Endothelial cell of umbilical vein (primary cell): ENCODE results near the gene AFG3L2. TPM values are rescaled to one million over a fixed set of nuclear protein-coding genes. Genes with fewer than 3 reads are reported as not detected.

Experiments used
- BruUV-seq: library from RNA; stranded (reverse); fragments of 400-500 nt; replicated peaks from 2 replicates; lab custom pipeline; 2021; lab: Mats Ljungman, UMichigan
- CTCF ChIA-PET: fragments of 300-600, 350-600 bp; sonication (Branson Sonifier 250); formaldehyde crosslinking; loops from one replicate; lab custom pipeline; 2021; ENCODE audit warnings: antibody characterized with exemption, inconsistent platforms; lab: Charles Lee
- POLR2A ChIA-PET: fragments of 300-600, 350-600 bp; sonication (Branson Sonifier 250); formaldehyde crosslinking; loops from one replicate; lab custom pipeline; 2021; ENCODE audit warnings: antibody characterized with exemption, inconsistent platforms; lab: Charles Lee
- DNase-seq: peaks from one replicate; pipeline ENCODE4 v3.0.0-alpha.2; 2011; ENCODE audit warnings: low read depth, low spot score
- FAIRE-seq: peaks from 2 replicates; lab custom pipeline; 2011; peaks lifted over from hg19 to GRCh38; lab: Jason Lieb, UNC
- H2AFZ ChIP-seq: 2 replicates; pipeline ENCODE4 v1.6.0; 2012; ENCODE audit warnings: low read depth, low read length, control low read depth, inconsistent platforms
- H3K27ac ChIP-seq: 2 replicates; pipeline ENCODE4 v1.5.1; 2011; ENCODE audit warnings: low read depth, mild to moderate bottlenecking, control low read depth, low read length, moderate library complexity; ENCODE audit not compliant: insufficient read depth
- H3K27me3 ChIP-seq, 2 experiments: 2 replicates each; pipeline versions ENCODE4 v1.6.0 to v1.6.1; 2011; ENCODE audit warnings: low read length in 2 of 2, mixed read lengths in 1 of 2; ENCODE audit not compliant: control insufficient read depth in 2 of 2, insufficient read depth in 2 of 2
- H3K36me3 ChIP-seq, 2 experiments: 2 replicates in 1 of 2; 3 replicates in 1 of 2; pipeline ENCODE4 v1.5.1; 2011; ENCODE audit warnings: low read length in 2 of 2, mild to moderate bottlenecking in 1 of 2, moderate library complexity in 1 of 2; ENCODE audit not compliant: control insufficient read depth in 2 of 2, insufficient read depth in 2 of 2; ENCODE audit errors: extremely low read depth in 1 of 2
- H3K4me1 ChIP-seq: 3 replicates; pipeline ENCODE4 v1.5.1; 2011; ENCODE audit warnings: mild to moderate bottlenecking, low read length; ENCODE audit not compliant: control insufficient read depth, insufficient read depth; ENCODE audit errors: extremely low read depth
- H3K4me2 ChIP-seq: 2 replicates; pipeline ENCODE4 v1.6.1; 2011; ENCODE audit warnings: low read length, control low read depth, mixed read lengths; ENCODE audit not compliant: insufficient read depth
- H3K4me3 ChIP-seq, 3 experiments: fragments of 200-600 bp in 1 of 3; sonication (generic), shearing (Covaris generic) in 1 of 3; replicated peaks in 1 of 3; 2 replicates each; pipeline ENCODE4 v1.5.1; 2011 to 2016; ENCODE audit warnings: control low read depth in 3 of 3, low read length in 3 of 3, mild to moderate bottlenecking in 2 of 3, inconsistent platforms in 1 of 3, low read depth in 1 of 3, moderate library complexity in 1 of 3; ENCODE audit not compliant: insufficient read depth in 1 of 3
- H3K79me2 ChIP-seq: 2 replicates; pipeline ENCODE4 v1.6.0; 2012; ENCODE audit warnings: low read length, inconsistent platforms; ENCODE audit not compliant: control insufficient read depth, insufficient read depth
- H3K9ac ChIP-seq: replicated peaks from 2 replicates; pipeline ENCODE3; 2011; ENCODE audit warnings: low read length, control low read depth; ENCODE audit not compliant: insufficient read depth; ENCODE audit errors: extremely low read depth
- H3K9me1 ChIP-seq: replicated peaks from 3 replicates; pipeline ENCODE4 v1.6.0; 2011; ENCODE audit warnings: mild to moderate bottlenecking, low read length; ENCODE audit not compliant: control insufficient read depth, insufficient read depth; ENCODE audit errors: extremely low read depth
- H3K9me3 ChIP-seq: replicated peaks from 2 replicates; pipeline ENCODE4 v1.5.1; 2012; ENCODE audit warnings: low read length, inconsistent platforms; ENCODE audit not compliant: control insufficient read depth, insufficient read depth
- H4K20me1 ChIP-seq: replicated peaks from 2 replicates; pipeline ENCODE3; 2011; ENCODE audit warnings: mild to moderate bottlenecking, low read length; ENCODE audit not compliant: control insufficient read depth, insufficient read depth; ENCODE audit errors: extremely low read depth
- EZH2 ChIP-seq: IDR thresholded peaks from 2 replicates; pipeline ENCODE4 v1.6.1; 2012; ENCODE audit warnings: borderline replicate concordance, low read depth, mild to moderate bottlenecking, moderate library complexity, low read length, inconsistent platforms; ENCODE audit not compliant: severe bottlenecking
- FOS ChIP-seq: IDR thresholded peaks from 2 replicates; pipeline ENCODE4 v1.6.1; 2011; ENCODE audit warnings: mild to moderate bottlenecking, low read length, moderate library complexity, borderline replicate concordance; ENCODE audit not compliant: insufficient read depth
- GATA2 ChIP-seq: IDR thresholded peaks from 2 replicates; pipeline ENCODE4 v1.7.0; 2011; ENCODE audit warnings: low read depth, mild to moderate bottlenecking, moderate library complexity, mixed read lengths, low read length; ENCODE audit not compliant: insufficient read length, insufficient read depth
- MYC ChIP-seq: IDR thresholded peaks from one replicate; pipeline ENCODE4 v1.6.1; 2011; ENCODE audit warnings: mild to moderate bottlenecking, low read depth, low read length
- POLR2A ChIP-seq: IDR thresholded peaks from 2 replicates; pipeline ENCODE4 v1.6.1; 2012; ENCODE audit warnings: low read depth, mild to moderate bottlenecking, control low read depth, low read length
- POLR2AphosphoS5 ChIP-seq: IDR thresholded peaks from 2 replicates; pipeline ENCODE4 v1.6.1; 2012; ENCODE audit warnings: low read depth, mild to moderate bottlenecking, control low read depth, low read length, moderate library complexity; ENCODE audit not compliant: insufficient read depth
- dilution Hi-C: fragments of 300-500 bp; cut with MboI; formaldehyde crosslinking; loops from one replicate; pipeline ENCODE4 v1.15.0; 2019; ENCODE audit warnings: low sequenced_read_pairs; ENCODE audit not compliant: extremely low pct_ligation_motif_present
- intact Hi-C: fragments of 100-400 bp; cut with micrococcal nuclease; formaldehyde crosslinking; loops from one replicate; pipeline ENCODE4 v1.10.0; 2022
- polyA plus RNA-seq, 4 experiments: library from polyadenylated mRNA; depleted of rRNA in 3 of 4; stranded (reverse) in 3 of 4; unstranded in 1 of 4; fragments of >200 nt; gene quantifications; 2 replicates each; pipeline versions ENCODE4 v1.2.1 to v1.2.3, GENCODE V29; 2011 to 2012; ENCODE audit warnings: missing spikeins in 1 of 4
- total RNA-seq: library from RNA; stranded (reverse); gene quantifications from 2 replicates; pipeline ENCODE4 v1.2.3, GENCODE V29; 2021
- TF ChIP-seq, protein P1 (sequence below): IDR thresholded peaks from 2 replicates; pipeline ENCODE4 v1.6.1; 2011; ENCODE audit not compliant: insufficient read depth, insufficient read length
- TF ChIP-seq, protein P2 (sequence below), 2 donors: IDR thresholded peaks; 1 replicate in 1 of 2; 2 replicates in 1 of 2; pipeline ENCODE4 v1.5.1; 2011; ENCODE audit warnings: low read length in 2 of 2, mild to moderate bottlenecking in 2 of 2, moderate library complexity in 2 of 2, control low read depth in 1 of 2, inconsistent platforms in 1 of 2, low read depth in 1 of 2; ENCODE audit not compliant: insufficient read depth in 1 of 2; ENCODE audit errors: extremely low read depth in 1 of 2

Gene AFG3L2
- total and polyA plus RNA-seq, 2 donors (not counting 3 experiments of a cell fraction or from before 2014, with no cell fraction given), result 19.3 to 42.4 TPM

DNA sequence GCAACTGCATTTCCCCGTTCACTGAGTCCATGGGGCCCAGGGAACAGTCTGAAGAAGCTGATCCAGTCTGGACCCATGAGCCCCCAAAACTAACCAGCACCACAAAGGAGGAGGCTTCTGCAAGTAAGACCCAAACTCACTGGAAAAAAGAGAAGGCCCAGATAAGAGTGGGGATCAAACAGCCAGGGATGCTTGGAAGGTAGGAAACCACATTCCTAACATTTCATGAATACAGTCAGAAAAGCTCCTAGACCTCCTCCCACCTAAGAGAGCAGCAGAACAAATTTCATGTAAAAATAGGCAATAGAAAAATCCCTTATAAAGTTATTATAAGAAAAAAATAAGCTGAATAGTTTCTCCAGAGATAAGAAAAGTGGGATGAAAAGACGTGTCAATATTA, 38.6 kb downstream of the AFG3L2 start:
- Histone ChIP-seq H4K20me1 (no peaks in the 10 kb centered on the region), H3K4me2 (no peak overlapping the region)
- no peak for FAIRE-seq

DNA sequence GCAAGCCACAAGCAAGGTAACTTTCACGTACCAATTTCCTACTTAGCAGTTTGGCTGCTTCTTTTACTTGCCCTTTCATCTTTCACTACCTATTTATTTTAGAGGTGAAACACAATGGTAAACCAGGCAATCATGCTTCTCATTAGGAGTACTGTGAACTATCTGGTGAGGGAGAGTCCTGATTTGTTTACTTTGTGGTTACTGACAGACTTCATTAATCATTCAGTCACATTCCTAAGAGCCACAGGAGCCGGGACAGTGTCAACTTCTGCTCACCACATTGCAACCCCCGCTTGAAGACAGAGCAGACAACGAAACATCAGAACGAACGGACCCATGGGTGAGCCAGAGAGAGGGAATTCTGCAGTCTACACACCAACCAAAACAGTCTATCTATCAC, 40.1 kb downstream of the AFG3L2 start:
- dilution Hi-C loops, result no loop called here

More for the DNA sequence above, 38.6 kb downstream of the AFG3L2 start:
- Histone ChIP-seq H3K36me3 (peaks cover 0 to 14% of the 10 kb centered on the region in 2 experiments), H3K79me2 (no peaks in the 10 kb centered on the region), H3K9me3 (no peaks in the 10 kb centered on the region), H2AFZ (no peak overlapping the region), H3K4me3 (no peak overlapping the region), H3K27me3 (no peaks in the 10 kb centered on the region), H3K27ac (no peak overlapping the region), H3K4me1 (peaks cover 6% of the 10 kb centered on the region), H3K9ac (no peak overlapping the region), H3K9me1 (no peaks in the 10 kb centered on the region)
- no peak for DNase-seq
- BruUV-seq, result no TSS peak
- intact Hi-C loops (no loop called here), dilution Hi-C loops (no loop called here)
- no peak for TF ChIP-seq MYC
- no peak for TF ChIP-seq EZH2
- no peak for TF ChIP-seq POLR2A
- ChIA-PET CTCF (interaction anchor here (0.6 to 4.9 kb wide), 3 partner anchors 10 to 54 kb away, joined by 3 to 27 read pairs (median 3); no protein-coding TSS in a partner anchor), POLR2A (no interaction called here)

More for the DNA sequence above, 40.1 kb downstream of the AFG3L2 start:
- intact Hi-C loops, result no loop called here
- FAIRE-seq (peak; percentile 31), DNase-seq (no peak)
- H3K9ac ChIP-seq, result no peak overlapping the region
- H4K20me1 ChIP-seq, result no peaks in the 10 kb centered on the region
- CTCF ChIA-PET, result interaction anchor here (1.4 kb wide), 1 partner anchor 9 kb away, joined by 7 read pairs; no protein-coding TSS in a partner anchor
- H3K9me3 ChIP-seq, result no peaks in the 10 kb centered on the region
- no peak overlapping the region for H3K4me3 ChIP-seq
- POLR2A ChIA-PET, result no interaction called here
- peaks cover 6% of the 10 kb centered on the region for H3K4me1 ChIP-seq
- H3K36me3 ChIP-seq, result peaks cover 0 to 12% of the 10 kb centered on the region in 2 experiments
- H3K4me2 ChIP-seq, result no peak overlapping the region
- no peaks in the 10 kb centered on the region for H3K9me1 ChIP-seq
- TF ChIP-seq POLR2AphosphoS5, result no peak
- TF ChIP-seq GATA2, result no peak
- TF ChIP-seq, protein P1, sequence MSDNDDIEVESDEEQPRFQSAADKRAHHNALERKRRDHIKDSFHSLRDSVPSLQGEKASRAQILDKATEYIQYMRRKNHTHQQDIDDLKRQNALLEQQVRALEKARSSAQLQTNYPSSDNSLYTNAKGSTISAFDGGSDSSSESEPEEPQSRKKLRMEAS, result no peak
- TF ChIP-seq POLR2A, result no peak
- TF ChIP-seq EZH2, result no peak
- TF ChIP-seq MYC, result no peak
- TF ChIP-seq, protein P2, sequence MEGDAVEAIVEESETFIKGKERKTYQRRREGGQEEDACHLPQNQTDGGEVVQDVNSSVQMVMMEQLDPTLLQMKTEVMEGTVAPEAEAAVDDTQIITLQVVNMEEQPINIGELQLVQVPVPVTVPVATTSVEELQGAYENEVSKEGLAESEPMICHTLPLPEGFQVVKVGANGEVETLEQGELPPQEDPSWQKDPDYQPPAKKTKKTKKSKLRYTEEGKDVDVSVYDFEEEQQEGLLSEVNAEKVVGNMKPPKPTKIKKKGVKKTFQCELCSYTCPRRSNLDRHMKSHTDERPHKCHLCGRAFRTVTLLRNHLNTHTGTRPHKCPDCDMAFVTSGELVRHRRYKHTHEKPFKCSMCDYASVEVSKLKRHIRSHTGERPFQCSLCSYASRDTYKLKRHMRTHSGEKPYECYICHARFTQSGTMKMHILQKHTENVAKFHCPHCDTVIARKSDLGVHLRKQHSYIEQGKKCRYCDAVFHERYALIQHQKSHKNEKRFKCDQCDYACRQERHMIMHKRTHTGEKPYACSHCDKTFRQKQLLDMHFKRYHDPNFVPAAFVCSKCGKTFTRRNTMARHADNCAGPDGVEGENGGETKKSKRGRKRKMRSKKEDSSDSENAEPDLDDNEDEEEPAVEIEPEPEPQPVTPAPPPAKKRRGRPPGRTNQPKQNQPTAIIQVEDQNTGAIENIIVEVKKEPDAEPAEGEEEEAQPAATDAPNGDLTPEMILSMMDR (IDR thresholded peaks at IDR 0.05; ENCODE audit: extremely low read depth in 1 of 2, insufficient read depth in 1 of 2, low read depth in 1 of 2, low read length in 2 of 2), result no peak
- TF ChIP-seq FOS, result no peak
- H2AFZ ChIP-seq, result no peak overlapping the region
- no peaks in the 10 kb centered on the region for H3K79me2 ChIP-seq
- BruUV-seq, result no TSS peak
- no peaks in the 10 kb centered on the region for H3K27me3 ChIP-seq
- no peak overlapping the region for H3K27ac ChIP-seq
